ENCODE measurements around the gene CD4. TPM values are rescaled to one million over a fixed set of nuclear protein-coding genes. Genes with fewer than 3 reads are reported as not detected.
A peak's percentile ranks its signal among the peaks of the same experiment; 100 is the strongest.

Gene CD4
- total and polyA plus RNA-seq, 2 donors (not counting 3 experiments of a cell fraction or from before 2014, with no cell fraction given): not detected

- Histone ChIP-seq H2AFZ (ENCODE audit: low read depth, low read length) (no peak overlapping the region), H3K9me3 (replicated peaks; ENCODE audit: control insufficient read depth, insufficient read depth, low read length) (no peaks in the 10 kb centered on the region), H3K9ac (replicated peaks; ENCODE audit: extremely low read depth, insufficient read depth, low read length) (peak overlapping the region; percentile 37), H3K27me3 (ENCODE audit: control insufficient read depth in 2 of 2, insufficient read depth in 2 of 2, low read length in 2 of 2) (no peaks in the 10 kb centered on the region), H3K9me1 (replicated peaks; ENCODE audit: control insufficient read depth, extremely low read depth, insufficient read depth, low read length) (no peaks in the 10 kb centered on the region), H3K4me2 (ENCODE audit: insufficient read depth, low read length) (peak overlapping the region; percentile 74), H3K27ac (ENCODE audit: insufficient read depth, low read depth, low read length) (no peak overlapping the region), H4K20me1 (replicated peaks; ENCODE audit: control insufficient read depth, extremely low read depth, insufficient read depth, low read length) (no peaks in the 10 kb centered on the region), H3K79me2 (ENCODE audit: control insufficient read depth, insufficient read depth, low read length) (peaks cover 42% of the 10 kb centered on the region), H3K4me1 (ENCODE audit: control insufficient read depth, extremely low read depth, insufficient read depth, low read length) (peaks cover 24% of the 10 kb centered on the region), H3K4me3 (replicated peaks in 1 of 3; ENCODE audit: insufficient read depth in 1 of 3, low read depth in 1 of 3, low read length in 3 of 3) (peak overlapping the region; percentile 34 to 70 (median 38)), H3K36me3 (ENCODE audit: control insufficient read depth in 2 of 2, extremely low read depth in 1 of 2, insufficient read depth in 2 of 2, low read length in 2 of 2) (peaks cover 12 to 20% of the 10 kb centered on the region in 2 experiments)
- intact Hi-C loops (cut with micrococcal nuclease): loop anchor here (1.0 to 2.0 kb wide), 2 partner anchors 16 to 97 kb away; partner anchors contain the start of gene MLF2
- FAIRE-seq (no peak), DNase-seq (ENCODE audit: low read depth, low spot score) (no peak)
- TSS peak; percentile 53 for BruUV-seq (replicated peaks)
- CTCF ChIA-PET: interaction anchor here (0.7 to 4.6 kb wide), 6 partner anchors 9 to 231 kb away, joined by 3 to 30 read pairs (median 18); partner anchors contain the start of genes GNB3, MLF2, SPSB2 and TPI1
- TF ChIP-seq JUN (IDR thresholded peaks at IDR 0.05; ENCODE audit: borderline replicate concordance, insufficient read depth, insufficient read length, low read depth) (no peak), POLR2A (IDR thresholded peaks at IDR 0.05; ENCODE audit: low read depth, low read length) (no peak), CTCF (IDR thresholded peaks at IDR 0.05; ENCODE audit: extremely low read depth in 1 of 2, insufficient read depth in 1 of 2, low read depth in 1 of 2, low read length in 2 of 2) (no peak), EZH2 (IDR thresholded peaks at IDR 0.05; ENCODE audit: borderline replicate concordance, low read depth, low read length, severe bottlenecking) (no peak), POLR2AphosphoS5 (IDR thresholded peaks at IDR 0.05; ENCODE audit: insufficient read depth, low read depth, low read length) (no peak)
- POLR2A ChIA-PET: interaction anchor here (1.1 to 3.2 kb wide), 3 partner anchors 9 to 127 kb away, joined by 3 to 48 read pairs (median 7); partner anchors contain the start of genes COPS7A and TPI1
- dilution Hi-C loops (cut with MboI; ENCODE audit: extremely low pct_ligation_motif_present, low sequenced_read_pairs): no loop called here
Measured at GRCh38 chr12:6850796-6851152, 61.4 kb downstream of the CD4 start.
